GM12875 (cell line): ENCODE data around the gene MKRN1.

ENCODE experiments used
- H3K4me3 ChIP-seq: one replicate; pipeline ENCODE4 v1.5.1; 2011; ENCODE audit warnings: low read depth, low read length, control low read depth
- TF ChIP-seq, protein P1 (sequence below): IDR thresholded peaks from 2 replicates; pipeline ENCODE4 v1.5.1; 2011; ENCODE audit warnings: low read depth, mild to moderate bottlenecking, control low read depth, inconsistent platforms, low read length, moderate library complexity, borderline replicate concordance; ENCODE audit not compliant: insufficient read depth

The MKRN1 gene

DNA sequence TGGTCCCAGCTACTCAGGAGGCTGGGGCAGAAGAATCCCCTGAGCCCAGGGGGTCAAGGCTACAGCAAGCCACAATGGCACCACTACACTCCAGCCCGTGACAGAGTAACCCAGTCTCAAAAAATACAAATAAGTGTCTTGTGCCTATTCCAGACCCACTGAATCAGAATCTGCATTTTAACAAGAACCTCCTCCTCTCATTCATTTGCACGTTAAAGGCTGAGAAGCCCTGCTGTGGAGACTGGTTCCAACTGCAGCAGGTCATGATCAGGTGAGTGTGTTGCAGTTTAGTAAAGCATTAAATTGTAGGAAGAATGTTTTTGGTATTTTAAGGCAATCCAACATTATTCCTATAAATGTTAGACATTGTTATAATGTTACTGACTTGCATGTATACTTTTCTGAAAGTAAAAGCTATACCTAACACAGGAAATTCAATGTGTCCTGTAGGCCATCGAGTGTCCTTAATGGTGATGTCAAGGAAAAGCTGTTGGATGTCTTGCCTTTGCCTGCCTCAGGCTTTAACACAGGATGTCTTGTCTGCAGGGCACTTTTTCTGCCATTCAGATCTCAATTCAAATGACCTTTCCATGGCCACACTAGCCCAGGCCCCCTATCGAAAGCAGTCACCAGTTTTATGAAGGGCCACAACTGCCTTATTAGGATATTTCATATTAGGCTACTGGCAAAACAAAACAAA lies 30.4 kb downstream of the MKRN1 start:
- TF ChIP-seq, protein P1, sequence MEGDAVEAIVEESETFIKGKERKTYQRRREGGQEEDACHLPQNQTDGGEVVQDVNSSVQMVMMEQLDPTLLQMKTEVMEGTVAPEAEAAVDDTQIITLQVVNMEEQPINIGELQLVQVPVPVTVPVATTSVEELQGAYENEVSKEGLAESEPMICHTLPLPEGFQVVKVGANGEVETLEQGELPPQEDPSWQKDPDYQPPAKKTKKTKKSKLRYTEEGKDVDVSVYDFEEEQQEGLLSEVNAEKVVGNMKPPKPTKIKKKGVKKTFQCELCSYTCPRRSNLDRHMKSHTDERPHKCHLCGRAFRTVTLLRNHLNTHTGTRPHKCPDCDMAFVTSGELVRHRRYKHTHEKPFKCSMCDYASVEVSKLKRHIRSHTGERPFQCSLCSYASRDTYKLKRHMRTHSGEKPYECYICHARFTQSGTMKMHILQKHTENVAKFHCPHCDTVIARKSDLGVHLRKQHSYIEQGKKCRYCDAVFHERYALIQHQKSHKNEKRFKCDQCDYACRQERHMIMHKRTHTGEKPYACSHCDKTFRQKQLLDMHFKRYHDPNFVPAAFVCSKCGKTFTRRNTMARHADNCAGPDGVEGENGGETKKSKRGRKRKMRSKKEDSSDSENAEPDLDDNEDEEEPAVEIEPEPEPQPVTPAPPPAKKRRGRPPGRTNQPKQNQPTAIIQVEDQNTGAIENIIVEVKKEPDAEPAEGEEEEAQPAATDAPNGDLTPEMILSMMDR: no peak
- no peak overlapping the region for H3K4me3 ChIP-seq

DNA sequence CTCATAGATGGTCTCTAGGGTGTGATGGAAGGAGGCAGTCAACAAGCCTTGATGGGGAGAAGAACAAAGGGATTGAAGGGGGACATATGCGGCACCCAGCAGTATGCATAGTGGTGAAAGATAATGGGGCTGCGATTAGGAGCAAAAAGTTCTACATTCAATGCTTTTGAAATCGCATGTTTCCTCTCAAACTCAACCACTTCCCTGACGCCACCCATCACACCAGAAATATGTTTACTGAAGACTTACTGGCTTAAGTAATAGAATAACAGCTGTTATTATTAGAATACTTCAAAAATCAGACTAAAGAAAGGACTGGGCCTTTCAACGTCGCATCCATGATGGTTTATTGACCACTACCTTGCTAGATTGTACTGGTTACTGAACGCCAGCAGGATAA lies 31.5 kb downstream of the MKRN1 start:
- H3K4me3 ChIP-seq: no peak overlapping the region
- TF ChIP-seq, protein P1: no peak

DNA sequence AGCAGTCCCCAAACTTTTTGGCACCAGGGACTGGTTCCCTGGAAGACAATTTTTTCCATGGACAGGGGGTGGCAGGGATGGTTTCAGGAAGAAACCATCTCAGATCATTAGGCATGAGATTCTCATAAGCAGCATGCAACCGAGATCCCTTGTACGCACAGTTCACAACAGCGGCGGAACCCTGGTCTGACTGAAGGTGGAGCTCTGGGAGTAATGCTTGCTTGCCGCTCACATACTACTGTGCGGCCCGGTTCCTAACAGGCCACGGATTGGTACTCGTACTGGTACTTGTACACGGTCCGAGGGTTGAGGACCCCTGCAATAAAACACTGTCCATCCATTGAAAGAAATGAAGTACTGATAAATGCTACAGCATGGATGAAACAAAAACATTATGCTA lies 32.8 kb downstream of the MKRN1 start:
- H3K4me3 ChIP-seq: no peak overlapping the region
- TF ChIP-seq, protein P1: no peak

DNA sequence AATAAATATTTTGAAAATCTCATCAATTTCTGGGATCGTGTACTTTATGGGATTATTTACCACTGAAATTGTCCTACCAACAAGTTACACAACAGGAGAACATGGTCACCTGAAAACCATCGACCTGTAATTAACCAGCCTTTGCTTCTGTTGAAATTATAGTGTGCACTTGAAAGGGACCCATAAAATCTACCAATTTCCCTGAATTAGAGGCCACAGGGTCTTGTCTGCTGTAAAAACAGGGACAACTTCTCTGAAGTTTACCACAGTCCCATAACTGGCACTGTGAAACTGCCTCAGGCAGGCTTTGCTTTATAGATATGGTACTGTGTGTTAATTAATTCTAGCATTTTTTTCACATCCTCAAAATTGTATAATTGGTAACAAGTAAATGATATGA lies 37.8 kb downstream of the MKRN1 start:
- TF ChIP-seq, protein P1: no peak
- no peak overlapping the region for H3K4me3 ChIP-seq

DNA sequence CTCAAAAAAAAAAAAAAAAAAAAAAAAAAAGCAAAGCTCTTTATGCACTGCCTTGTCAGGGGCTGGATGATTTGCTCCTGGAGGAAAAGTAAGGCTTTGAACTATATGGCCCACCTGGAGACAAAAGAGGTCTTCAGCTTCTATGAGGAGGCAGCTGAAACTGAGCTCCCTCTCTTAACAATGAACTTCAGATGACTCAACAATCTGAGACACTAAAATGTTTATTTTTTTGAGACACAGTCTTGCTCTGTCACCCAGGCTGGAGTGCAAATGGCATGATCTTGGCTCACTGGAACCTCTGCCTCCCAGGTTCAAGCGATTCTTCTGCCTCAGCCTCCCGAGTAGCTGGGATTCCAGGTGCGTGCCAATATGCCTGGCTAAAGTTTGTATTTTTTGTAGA lies 38.7 kb downstream of the MKRN1 start:
- no peak overlapping the region for H3K4me3 ChIP-seq
- TF ChIP-seq, protein P1: no peak

DNA sequence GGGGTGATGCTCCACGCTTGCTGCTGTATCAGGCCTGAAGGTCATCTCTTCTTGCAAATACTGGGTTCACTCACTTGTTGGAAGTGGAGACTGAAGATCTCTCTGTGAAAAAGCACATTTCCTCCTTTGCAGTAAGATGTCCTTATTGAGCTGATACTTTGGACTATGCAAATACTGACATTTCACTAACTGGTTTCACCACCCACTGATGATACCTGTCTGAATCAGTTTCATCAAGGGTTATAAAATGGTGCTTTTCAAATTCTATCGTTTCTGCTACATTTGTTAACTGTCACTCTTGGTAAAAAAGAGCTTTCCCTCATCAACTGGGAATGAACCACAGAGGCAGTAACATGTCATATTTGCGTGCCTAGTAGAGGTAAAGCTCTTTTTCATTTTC lies 39.9 kb downstream of the MKRN1 start:
- TF ChIP-seq, protein P1: no peak
- no peak overlapping the region for H3K4me3 ChIP-seq

DNA sequence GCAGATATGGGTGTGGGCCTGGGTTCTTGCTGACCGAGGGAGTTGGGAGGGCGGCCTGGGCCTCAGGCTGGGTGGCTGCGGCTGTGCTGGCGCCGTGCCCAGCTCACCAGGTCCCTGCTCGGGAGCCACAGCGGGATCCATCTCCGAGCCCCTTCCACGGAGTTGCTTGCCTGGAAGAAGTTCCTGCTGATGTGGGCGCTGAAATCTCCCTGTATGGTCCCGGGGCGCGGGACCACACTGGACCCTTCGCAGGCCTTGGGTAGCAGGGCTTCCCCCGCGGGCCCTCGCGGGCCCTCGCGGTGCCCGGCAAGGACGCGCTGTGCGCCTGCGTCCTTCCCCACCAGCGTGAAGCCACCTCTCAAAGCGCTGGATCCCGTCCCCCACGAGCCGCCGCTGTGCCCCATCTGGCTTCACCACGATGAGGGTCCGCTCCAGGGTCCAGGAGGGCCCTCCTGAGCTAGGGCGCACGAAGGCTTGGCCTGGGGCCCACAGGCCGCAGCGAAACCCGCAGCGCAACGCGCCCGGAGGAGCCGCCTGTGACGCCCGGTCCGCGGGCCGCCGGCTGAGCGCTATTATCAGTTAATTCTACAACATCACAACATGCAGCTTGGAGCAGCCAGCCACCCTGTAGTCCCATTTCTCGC lies 43.9 kb downstream of the MKRN1 start:
- TF ChIP-seq, protein P1: no peak
- H3K4me3 ChIP-seq: no peak overlapping the region
